Measurements from ENCODE around the gene STAT4.

Gene STAT4

GRCh38 chr2:191001624-191002023, 149.2 kb downstream of the STAT4 start:
- in situ Hi-C loops (cut with HindIII; ENCODE audit: low sequenced_read_pairs): no loop called here

GRCh38 chr2:191001032-191001431, 149.8 kb downstream of the STAT4 start:
- in situ Hi-C loops (cut with HindIII; ENCODE audit: low sequenced_read_pairs): no loop called here

- in situ Hi-C loops (cut with HindIII; ENCODE audit: low sequenced_read_pairs): loop anchor here (5.0 kb wide), 1 partner anchor 47 kb away; no protein-coding TSS in a partner anchor
These were observed 150.7 kb downstream of the STAT4 start for GRCh38 chr2:190999949-191000665.

GRCh38 chr2:190999058-190999457, 151.7 kb downstream of the STAT4 start:
- in situ Hi-C loops (cut with HindIII; ENCODE audit: low sequenced_read_pairs): loop anchor here (5.0 kb wide), 1 partner anchor 48 kb away; no protein-coding TSS in a partner anchor

- in situ Hi-C loops (cut with HindIII; ENCODE audit: low sequenced_read_pairs): loop anchor here (5.0 kb wide), 1 partner anchor 50 kb away; no protein-coding TSS in a partner anchor
These were observed 153.2 kb downstream of the STAT4 start for GRCh38 chr2:190997526-190998113.

GRCh38 chr2:190996947-190997346, 153.8 kb downstream of the STAT4 start:
- in situ Hi-C loops (cut with HindIII; ENCODE audit: low sequenced_read_pairs): loop anchor here (5.0 kb wide), 1 partner anchor 50 kb away; no protein-coding TSS in a partner anchor

GRCh38 chr2:190996338-190996946, 154.4 kb downstream of the STAT4 start:
- in situ Hi-C loops (cut with HindIII; ENCODE audit: low sequenced_read_pairs): loop anchor here (5.0 kb wide), 1 partner anchor 51 kb away; no protein-coding TSS in a partner anchor

- in situ Hi-C loops (cut with HindIII; ENCODE audit: low sequenced_read_pairs): loop anchor here (5.0 kb wide), 1 partner anchor 52 kb away; no protein-coding TSS in a partner anchor
These were observed 155.5 kb downstream of the STAT4 start for GRCh38 chr2:190995315-190995714.

- in situ Hi-C loops (cut with HindIII; ENCODE audit: low sequenced_read_pairs): no loop called here
These were observed 156.6 kb downstream of the STAT4 start for GRCh38 chr2:190994148-190994547.

- in situ Hi-C loops (cut with HindIII; ENCODE audit: low sequenced_read_pairs): no loop called here
These were observed 157.5 kb downstream of the STAT4 start for GRCh38 chr2:190993292-190993643.

- in situ Hi-C loops (cut with HindIII; ENCODE audit: low sequenced_read_pairs): no loop called here
These were observed 160.7 kb downstream of the STAT4 start for GRCh38 chr2:190990132-190990531.

- in situ Hi-C loops (cut with HindIII; ENCODE audit: low sequenced_read_pairs): no loop called here
These were observed 161.9 kb downstream of the STAT4 start for GRCh38 chr2:190988910-190989309.

GRCh38 chr2:190987938-190988337, 162.9 kb downstream of the STAT4 start:
- in situ Hi-C loops (cut with HindIII; ENCODE audit: low sequenced_read_pairs): no loop called here

GRCh38 chr2:190987116-190987515, 163.7 kb downstream of the STAT4 start:
- in situ Hi-C loops (cut with HindIII; ENCODE audit: low sequenced_read_pairs): no loop called here

GRCh38 chr2:190986221-190986953, 164.4 kb downstream of the STAT4 start:
- in situ Hi-C loops (cut with HindIII; ENCODE audit: low sequenced_read_pairs): no loop called here

- in situ Hi-C loops (cut with HindIII; ENCODE audit: low sequenced_read_pairs): no loop called here
These were observed 166.2 kb downstream of the STAT4 start for GRCh38 chr2:190984595-190984994.

GRCh38 chr2:190982262-190983034, 168.3 kb downstream of the STAT4 start:
- in situ Hi-C loops (cut with HindIII; ENCODE audit: low sequenced_read_pairs): no loop called here

GRCh38 chr2:190981733-190982132, 169.1 kb downstream of the STAT4 start:
- in situ Hi-C loops (cut with HindIII; ENCODE audit: low sequenced_read_pairs): no loop called here

GRCh38 chr2:190981333-190981732, 169.5 kb downstream of the STAT4 start:
- in situ Hi-C loops (cut with HindIII; ENCODE audit: low sequenced_read_pairs): no loop called here

GRCh38 chr2:190980630-190981209, 170.1 kb downstream of the STAT4 start:
- in situ Hi-C loops (cut with HindIII; ENCODE audit: low sequenced_read_pairs): no loop called here

Data from endothelial cell of hepatic sinusoid (primary cell).